Fibroblast of lung (primary cell): ENCODE results near the gene KRABD2.
A peak's percentile ranks its signal among the peaks of the same experiment; 100 is the strongest.

Experiments
- DNase-seq, 2 donors: peaks; one replicate each; pipeline versions ENCODE4 v3.0.0 to v3.0.0-alpha.2; 2010; ENCODE audit warnings: low read depth in 2 of 2
- H2AFZ ChIP-seq: 2 replicates; pipeline ENCODE4 v1.5.1; 2012; ENCODE audit warnings: low read length, control low read depth, inconsistent platforms
- H3K27ac ChIP-seq: 2 replicates; pipeline ENCODE4 v1.5.1; 2011; ENCODE audit warnings: low read length, control low read depth; ENCODE audit not compliant: insufficient read depth
- H3K27me3 ChIP-seq: 2 replicates; pipeline ENCODE4 v1.5.1; 2011; ENCODE audit warnings: mild to moderate bottlenecking, low read length; ENCODE audit not compliant: control insufficient read depth, insufficient read depth
- H3K36me3 ChIP-seq: 2 replicates; pipeline ENCODE4 v1.5.1; 2011; ENCODE audit warnings: low read length; ENCODE audit not compliant: control insufficient read depth, insufficient read depth
- H3K4me1 ChIP-seq: 2 replicates; pipeline ENCODE4 v1.5.1; 2011; ENCODE audit warnings: low read length; ENCODE audit not compliant: control insufficient read depth, insufficient read depth; ENCODE audit errors: extremely low read depth
- H3K4me2 ChIP-seq: 2 replicates; pipeline ENCODE4 v1.5.1; 2011; ENCODE audit warnings: low read length, control low read depth; ENCODE audit not compliant: insufficient read depth; ENCODE audit errors: extremely low read depth
- H3K4me3 ChIP-seq, 4 experiments: fragments of 200-600 bp in 1 of 4; sonication (generic) in 1 of 4; replicated peaks in 1 of 4; 2 replicates each; pipeline ENCODE4 v1.5.1; 2011 to 2016; ENCODE audit warnings: low read length in 4 of 4, low read depth in 3 of 4, mild to moderate bottlenecking in 3 of 4, control low read depth in 2 of 4, inconsistent platforms in 1 of 4, mixed read lengths in 1 of 4; ENCODE audit not compliant: insufficient read depth in 1 of 4; ENCODE audit errors: control extremely low read depth in 1 of 4
- H3K79me2 ChIP-seq: 2 replicates; pipeline ENCODE4 v1.5.1; 2012; ENCODE audit warnings: mild to moderate bottlenecking, low read length, inconsistent platforms; ENCODE audit not compliant: control insufficient read depth, insufficient read depth
- H3K9ac ChIP-seq: 2 replicates; pipeline ENCODE4 v1.5.1; 2011; ENCODE audit warnings: mild to moderate bottlenecking, low read length, control low read depth; ENCODE audit not compliant: insufficient read depth
- H3K9me3 ChIP-seq: 2 replicates; pipeline ENCODE4 v1.5.1; 2012; ENCODE audit warnings: low read depth, low read length; ENCODE audit not compliant: control insufficient read depth, insufficient read depth
- H4K20me1 ChIP-seq: 2 replicates; pipeline ENCODE4 v1.5.1; 2011; ENCODE audit warnings: low read length; ENCODE audit not compliant: control insufficient read depth, insufficient read depth; ENCODE audit errors: extremely low read depth
- EZH2 ChIP-seq: IDR thresholded peaks from 2 replicates; pipeline ENCODE4 v1.5.1; 2012; ENCODE audit warnings: low read length, control low read depth, mild to moderate bottlenecking; ENCODE audit errors: missing control alignments
- TF ChIP-seq, protein P1 (sequence below), 2 donors: IDR thresholded peaks in 1 of 2; conservative IDR thresholded peaks in 1 of 2; 1 replicate in 1 of 2; 2 replicates in 1 of 2; pipeline ENCODE4 v1.5.1; 2011 to 2012; ENCODE audit warnings: low read length in 2 of 2, control low read depth in 1 of 2, inconsistent platforms in 1 of 2, low read depth in 1 of 2, mild to moderate bottlenecking in 1 of 2

The KRABD2 gene

DNA sequence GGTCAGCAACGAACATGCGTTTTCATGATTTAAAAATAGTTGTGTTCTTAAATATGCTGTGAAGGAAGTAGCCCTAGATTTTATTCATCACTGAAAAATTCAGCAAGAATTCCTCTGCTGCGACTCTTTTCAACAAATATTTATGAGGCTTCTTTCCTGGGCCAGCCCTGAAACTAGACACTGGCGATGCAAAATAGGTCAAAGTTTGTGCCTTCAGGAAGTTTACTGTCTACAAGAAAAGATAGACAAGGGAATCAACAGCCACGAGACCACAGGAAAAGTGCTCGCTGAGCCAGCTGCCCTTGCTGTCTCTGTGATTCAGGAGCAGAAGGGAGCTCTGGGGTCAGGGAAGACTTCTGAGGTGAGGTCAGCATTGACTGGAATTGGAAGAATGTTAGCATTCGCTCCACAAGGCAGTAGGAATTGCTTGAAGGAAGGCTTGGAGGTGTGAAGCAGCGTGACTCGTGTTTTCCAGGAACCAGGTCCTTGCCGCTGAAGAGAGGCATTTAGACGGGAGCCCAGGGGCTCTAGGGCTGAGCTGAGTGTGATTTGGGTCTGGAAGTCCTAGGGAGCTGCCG is 8.4 kb upstream of the KRABD2 start:
- TF ChIP-seq, protein P1, sequence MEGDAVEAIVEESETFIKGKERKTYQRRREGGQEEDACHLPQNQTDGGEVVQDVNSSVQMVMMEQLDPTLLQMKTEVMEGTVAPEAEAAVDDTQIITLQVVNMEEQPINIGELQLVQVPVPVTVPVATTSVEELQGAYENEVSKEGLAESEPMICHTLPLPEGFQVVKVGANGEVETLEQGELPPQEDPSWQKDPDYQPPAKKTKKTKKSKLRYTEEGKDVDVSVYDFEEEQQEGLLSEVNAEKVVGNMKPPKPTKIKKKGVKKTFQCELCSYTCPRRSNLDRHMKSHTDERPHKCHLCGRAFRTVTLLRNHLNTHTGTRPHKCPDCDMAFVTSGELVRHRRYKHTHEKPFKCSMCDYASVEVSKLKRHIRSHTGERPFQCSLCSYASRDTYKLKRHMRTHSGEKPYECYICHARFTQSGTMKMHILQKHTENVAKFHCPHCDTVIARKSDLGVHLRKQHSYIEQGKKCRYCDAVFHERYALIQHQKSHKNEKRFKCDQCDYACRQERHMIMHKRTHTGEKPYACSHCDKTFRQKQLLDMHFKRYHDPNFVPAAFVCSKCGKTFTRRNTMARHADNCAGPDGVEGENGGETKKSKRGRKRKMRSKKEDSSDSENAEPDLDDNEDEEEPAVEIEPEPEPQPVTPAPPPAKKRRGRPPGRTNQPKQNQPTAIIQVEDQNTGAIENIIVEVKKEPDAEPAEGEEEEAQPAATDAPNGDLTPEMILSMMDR (conservative IDR thresholded peaks at IDR 0.05 in 1 of 2, IDR thresholded peaks at IDR 0.05 in 1 of 2; ENCODE audit: low read depth in 1 of 2, low read length in 2 of 2) = no peak
- no peak for TF ChIP-seq EZH2
- H3K27ac ChIP-seq = peak overlapping the region; percentile 85
- peak; percentile 47 to 96 for DNase-seq
- no peaks in the 10 kb centered on the region for H3K9me3 ChIP-seq
- H3K9ac ChIP-seq = no peak overlapping the region
- H2AFZ ChIP-seq = no peak overlapping the region
- H3K27me3 ChIP-seq = no peaks in the 10 kb centered on the region
- H3K4me2 ChIP-seq = peak overlapping the region; percentile 66
- H3K4me1 ChIP-seq = peaks cover 14% of the 10 kb centered on the region
- peaks cover 28% of the 10 kb centered on the region for H3K79me2 ChIP-seq
- H4K20me1 ChIP-seq = no peaks in the 10 kb centered on the region
- H3K4me3 ChIP-seq = peak overlapping the region in 1 of 4 experiments; percentile 90
- H3K36me3 ChIP-seq = peaks cover 6% of the 10 kb centered on the region

DNA sequence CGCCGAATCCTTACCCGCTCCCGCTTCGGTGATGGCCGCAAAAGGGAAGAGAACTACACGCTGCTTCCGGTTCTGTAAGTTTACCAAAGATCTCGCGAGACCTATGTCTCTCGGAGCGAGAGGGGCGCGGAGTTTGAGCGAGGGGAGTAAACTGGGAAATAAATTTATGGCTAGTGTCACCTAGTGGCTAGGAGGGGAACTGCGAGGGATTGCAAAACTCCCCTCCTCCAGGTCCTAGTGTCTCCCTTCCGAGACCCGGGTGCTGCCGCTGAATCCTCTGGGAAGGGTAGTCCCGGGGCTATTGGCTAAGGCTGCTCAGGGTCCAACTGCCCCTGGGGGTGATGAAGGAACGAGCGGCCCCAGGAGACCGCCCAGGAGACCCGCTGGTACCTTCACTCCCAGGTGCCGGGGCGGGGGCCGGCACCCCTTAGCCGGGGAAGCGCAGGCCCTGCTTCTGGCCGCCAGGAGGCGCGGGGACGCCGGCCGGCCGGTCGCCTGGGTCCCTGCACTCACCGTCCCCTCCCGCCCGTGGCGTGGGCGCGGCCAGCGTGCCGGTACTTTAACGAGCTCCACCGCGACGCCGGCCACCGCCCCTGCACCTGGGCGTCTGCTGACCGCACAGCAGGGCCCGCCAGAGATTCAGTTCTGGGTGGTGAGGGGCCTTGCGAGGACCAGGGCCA is 6.8 kb upstream of the KRABD2 start, which contains the start of gene RPL26:
Gene RPL26 (minus strand): TSS at position 51 of the 680 bp plus-strand sequence. CDS start 883 bp downstream, outside the sequence.
- Histone ChIP-seq H3K9ac (peak within 1 kb of the TSS; percentile 76), H3K4me3 (peak within 1 kb of the TSS; percentile 78 to 99 (median 91)), H3K27me3 (no peaks in the 10 kb centered on the region), H2AFZ (peak within 1 kb of the TSS; percentile 62), H3K27ac (peak within 1 kb of the TSS; percentile 85), H3K36me3 (peaks cover 7% of the 10 kb centered on the region), H3K79me2 (peaks cover 39% of the 10 kb centered on the region), H3K9me3 (no peaks in the 10 kb centered on the region), H4K20me1 (no peaks in the 10 kb centered on the region), H3K4me1 (peaks cover 14% of the 10 kb centered on the region), H3K4me2 (peak within 1 kb of the TSS; percentile 81)
- TF ChIP-seq EZH2 = no peak
- TF ChIP-seq, protein P1 (conservative IDR thresholded peaks at IDR 0.05 in 1 of 2, IDR thresholded peaks at IDR 0.05 in 1 of 2; ENCODE audit: low read depth in 1 of 2, low read length in 2 of 2) = peak; percentile 80 to 92
- peak; percentile 96 to 99 for DNase-seq

DNA sequence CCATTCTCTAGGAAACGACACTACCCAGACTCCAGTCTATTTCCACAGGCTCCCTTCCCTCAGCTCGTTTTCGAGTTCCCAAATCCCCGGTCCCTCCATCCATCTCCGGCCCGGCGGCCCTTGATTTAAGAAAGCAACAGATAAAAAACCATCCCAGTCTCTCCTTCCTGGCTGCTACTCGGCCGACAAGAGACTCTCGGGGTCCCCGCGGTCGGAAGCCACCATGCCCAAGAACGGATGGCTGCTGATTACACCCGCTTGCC is 6.3 kb upstream of the KRABD2 start:
- H3K4me1 ChIP-seq = peaks cover 14% of the 10 kb centered on the region
- peak overlapping the region; percentile 78 to 99 (median 91) for H3K4me3 ChIP-seq
- TF ChIP-seq, protein P1 (conservative IDR thresholded peaks at IDR 0.05 in 1 of 2, IDR thresholded peaks at IDR 0.05 in 1 of 2; ENCODE audit: low read depth in 1 of 2, low read length in 2 of 2) = no peak
- TF ChIP-seq EZH2 = no peak
- H3K27ac ChIP-seq = peak overlapping the region; percentile 74
- H3K36me3 ChIP-seq = peaks cover 7% of the 10 kb centered on the region
- H3K9ac ChIP-seq = peak overlapping the region; percentile 63
- no peak overlapping the region for H2AFZ ChIP-seq
- H3K27me3 ChIP-seq = no peaks in the 10 kb centered on the region
- H3K9me3 ChIP-seq = no peaks in the 10 kb centered on the region
- no peak overlapping the region for H3K4me2 ChIP-seq
- no peaks in the 10 kb centered on the region for H4K20me1 ChIP-seq
- DNase-seq = no peak
- H3K79me2 ChIP-seq = peaks cover 39% of the 10 kb centered on the region
